ENCODE measurements around the gene CD63. TPM values are rescaled to one million over a fixed set of nuclear protein-coding genes. Genes with fewer than 3 reads are reported as not detected.

The CD63 gene
- total RNA-seq, 1 donor, result 2,280 TPM

DNA sequence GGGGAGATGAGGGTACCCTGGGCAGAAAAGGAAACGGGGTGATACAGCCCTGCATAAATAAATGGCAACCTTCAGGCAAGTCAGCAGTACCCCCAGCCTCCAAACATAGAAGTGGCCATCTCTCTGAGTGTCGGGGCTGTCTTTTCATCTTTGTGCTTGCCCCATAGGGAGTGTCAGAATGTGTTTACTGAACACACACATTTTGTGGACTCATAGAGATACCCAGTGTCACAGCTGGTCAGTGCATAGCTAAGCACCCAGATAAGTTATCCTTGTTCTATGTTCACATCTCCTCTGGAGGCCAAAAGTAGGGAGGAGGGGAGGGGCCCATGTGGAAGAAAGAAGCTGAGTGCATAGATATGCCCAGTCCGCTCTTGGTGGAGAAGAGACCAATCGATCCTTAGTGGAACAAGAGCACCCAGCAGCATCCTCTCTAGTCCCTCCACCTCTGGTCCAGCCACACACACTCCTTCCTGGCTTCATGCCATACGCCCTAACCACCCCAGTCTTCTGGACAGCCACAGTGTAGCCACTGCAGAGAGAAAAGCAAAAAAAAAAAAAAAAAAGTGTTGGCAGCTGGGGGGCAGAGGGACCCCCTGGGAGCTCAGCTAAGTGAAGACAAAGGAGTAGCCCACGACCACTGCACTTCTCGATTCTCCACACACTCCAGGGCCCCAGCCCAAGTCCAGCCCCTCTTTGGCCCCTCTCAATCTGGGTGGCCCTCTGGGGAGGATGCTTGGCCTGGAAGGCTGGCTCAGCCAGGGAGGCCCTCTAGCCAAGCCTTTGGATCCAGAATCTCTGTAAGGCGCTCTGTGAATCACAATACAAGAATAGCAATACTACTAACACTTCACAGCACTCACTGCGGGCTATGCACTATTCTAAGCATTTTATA is 23.7 kb downstream of the CD63 start:
- no peak overlapping the region for H3K4me3 ChIP-seq (ENCODE audit: low read depth, low read length)
- no peak for DNase-seq (ENCODE audit: low read depth)
- no peak for TF ChIP-seq CTCF (IDR thresholded peaks at IDR 0.05; ENCODE audit: insufficient read depth, low read depth, low read length)

GRCh38 chr12:55703901-55704761 is 24.7 kb downstream of the CD63 start:
- no peak for DNase-seq (ENCODE audit: low read depth)
- TF ChIP-seq CTCF (IDR thresholded peaks at IDR 0.05; ENCODE audit: insufficient read depth, low read depth, low read length), result no peak
- H3K4me3 ChIP-seq (ENCODE audit: low read depth, low read length), result no peak overlapping the region

- H3K4me3 ChIP-seq (ENCODE audit: low read depth, low read length), result no peak overlapping the region
- DNase-seq (ENCODE audit: low read depth), result no peak
- no peak for TF ChIP-seq CTCF (IDR thresholded peaks at IDR 0.05; ENCODE audit: insufficient read depth, low read depth, low read length)
Observed at GRCh38 chr12:55703288-55703687, 25.5 kb downstream of the CD63 start.

GRCh38 chr12:55702861-55703260 is 25.9 kb downstream of the CD63 start:
- DNase-seq (ENCODE audit: low read depth), result no peak
- no peak for TF ChIP-seq CTCF (IDR thresholded peaks at IDR 0.05; ENCODE audit: insufficient read depth, low read depth, low read length)

DNA sequence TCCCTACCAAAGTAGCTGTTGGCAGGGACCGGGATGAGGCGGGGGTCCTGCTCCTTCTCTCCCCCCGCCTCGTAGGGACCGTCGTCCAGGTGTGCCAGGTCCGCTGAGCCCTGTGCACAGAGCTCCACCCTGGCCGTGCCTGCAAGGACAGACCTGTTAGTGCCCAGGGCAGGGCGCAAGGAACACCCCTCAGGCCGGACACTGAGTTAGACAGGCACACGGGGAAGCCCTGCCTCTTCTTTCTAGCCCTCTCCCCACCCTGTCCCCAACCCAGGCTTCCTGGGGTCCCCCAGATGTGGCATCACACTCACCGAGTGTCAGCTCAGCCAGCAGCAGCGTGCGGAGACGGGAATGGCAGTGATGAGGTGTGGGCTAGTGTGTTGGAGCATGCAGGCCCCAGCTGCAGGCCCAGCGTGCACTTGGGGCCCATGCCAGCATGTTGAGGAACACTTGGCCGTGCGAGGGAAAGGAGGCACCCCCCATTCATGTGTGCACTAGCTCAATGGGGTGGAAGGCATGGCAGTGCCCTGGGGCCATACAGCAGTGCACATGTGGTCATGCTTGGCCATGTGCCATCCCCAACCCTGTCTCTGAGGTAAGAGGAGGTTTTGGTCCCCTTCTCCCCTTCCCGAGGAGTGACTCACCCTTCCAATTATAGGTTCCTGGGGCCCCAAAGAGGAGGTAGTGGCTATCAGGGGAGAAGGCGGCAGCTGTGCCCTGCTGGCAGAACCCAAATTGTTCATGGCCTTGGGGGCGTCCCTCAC is 28.4 kb downstream of the CD63 start:
- no peak for DNase-seq (ENCODE audit: low read depth)
- H3K4me3 ChIP-seq (ENCODE audit: low read depth, low read length), result no peak overlapping the region

More at GRCh38 chr12:55702861-55703260, 25.9 kb downstream of the CD63 start:
- no peak overlapping the region for H3K4me3 ChIP-seq (ENCODE audit: low read depth, low read length)

More for the DNA sequence above, 28.4 kb downstream of the CD63 start:
- no peak for TF ChIP-seq CTCF (IDR thresholded peaks at IDR 0.05; ENCODE audit: insufficient read depth, low read depth, low read length)

All from fibroblast of villous mesenchyme (primary cell).